GM19239 (cell line): ENCODE results near the gene RPS29.

Experiments
- DNase-seq: peaks from one replicate; pipeline ENCODE4 v3.0.0; 2011; ENCODE audit warnings: low spot score; ENCODE audit not compliant: insufficient read length
- FAIRE-seq: peaks from 2 replicates; lab custom pipeline; 2011; peaks lifted over from hg19 to GRCh38; lab: Jason Lieb, UNC

The RPS29 gene

DNA sequence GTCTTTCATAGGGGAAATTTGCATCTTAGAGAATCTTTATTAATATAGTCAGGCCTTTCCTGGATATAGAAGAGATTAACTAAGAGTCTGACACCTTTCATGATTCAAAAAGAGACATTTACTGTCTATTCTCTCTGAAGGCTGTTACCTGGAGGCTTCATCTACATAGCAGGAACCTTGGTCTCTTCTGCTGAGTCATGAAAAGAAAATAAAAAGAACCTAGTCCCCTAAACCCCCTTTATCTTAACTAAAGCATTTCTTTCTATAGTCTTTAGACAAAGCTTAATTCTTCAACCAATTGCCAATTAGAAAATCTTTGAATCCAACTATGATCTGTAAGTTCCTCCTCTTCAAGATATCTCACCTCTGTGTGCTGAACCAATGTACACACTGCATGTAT lies 33.1 kb downstream of the RPS29 start:
- DNase-seq (no peak), FAIRE-seq (no peak)

DNA sequence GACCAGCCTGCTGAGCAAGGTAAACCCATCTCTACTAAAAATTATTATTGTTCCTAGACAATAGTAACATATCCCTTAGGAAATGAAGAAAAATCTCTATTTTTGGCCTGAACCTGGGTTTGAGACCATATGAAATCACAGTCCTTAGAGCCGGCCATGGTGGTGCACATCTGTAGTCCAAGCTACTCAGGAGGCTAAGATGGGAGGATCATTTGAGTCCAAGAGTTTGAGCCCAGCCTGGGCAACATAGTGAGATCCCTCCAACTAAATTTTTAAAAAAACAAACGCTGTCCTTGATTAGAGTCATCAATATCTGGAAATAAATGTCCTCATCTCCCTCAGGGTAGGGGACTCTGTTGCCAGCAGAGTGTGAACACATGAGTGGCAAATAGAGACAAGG lies 34.6 kb downstream of the RPS29 start:
- FAIRE-seq (no peak), DNase-seq (no peak)

DNA sequence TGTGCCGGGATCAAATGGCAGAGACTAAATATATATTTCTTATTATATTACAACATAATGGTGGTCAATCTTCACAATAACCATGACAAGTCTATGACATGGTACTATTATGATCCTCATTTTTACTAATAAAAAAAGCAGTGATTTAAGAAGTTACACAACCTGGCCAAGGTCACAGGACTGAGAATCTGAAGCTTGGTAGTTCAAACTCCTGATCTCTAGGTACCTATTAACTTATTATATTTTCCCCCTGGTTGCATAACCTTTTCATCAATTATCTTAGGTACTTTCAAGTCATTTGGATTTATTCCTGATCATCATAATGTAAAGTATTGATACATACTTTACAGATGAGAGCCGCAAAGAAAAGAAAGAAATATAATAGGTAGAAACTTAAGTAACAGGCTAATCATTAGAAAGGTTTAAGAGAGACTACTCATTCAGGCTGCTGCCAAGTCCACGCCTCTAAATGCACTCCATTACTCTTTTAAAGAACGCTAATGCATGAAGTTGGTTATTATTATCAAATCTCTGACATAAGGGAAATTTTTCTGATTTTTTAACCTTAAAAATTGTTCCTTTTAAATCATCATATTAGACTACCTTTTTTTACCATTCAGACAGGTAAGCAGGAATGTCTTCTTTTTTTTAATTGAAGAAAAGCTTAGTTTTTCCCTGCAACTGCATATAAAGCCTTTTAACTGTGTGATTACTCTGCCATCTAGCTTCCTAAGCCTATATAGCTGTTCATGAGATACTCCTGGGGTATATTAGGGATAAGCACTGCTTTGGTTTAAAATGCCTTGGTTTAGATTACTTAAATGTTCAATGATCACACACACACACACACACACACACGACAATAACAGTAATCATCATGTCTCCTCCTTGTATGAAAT lies 35.6 kb downstream of the RPS29 start:
- no peak for FAIRE-seq
- no peak for DNase-seq

DNA sequence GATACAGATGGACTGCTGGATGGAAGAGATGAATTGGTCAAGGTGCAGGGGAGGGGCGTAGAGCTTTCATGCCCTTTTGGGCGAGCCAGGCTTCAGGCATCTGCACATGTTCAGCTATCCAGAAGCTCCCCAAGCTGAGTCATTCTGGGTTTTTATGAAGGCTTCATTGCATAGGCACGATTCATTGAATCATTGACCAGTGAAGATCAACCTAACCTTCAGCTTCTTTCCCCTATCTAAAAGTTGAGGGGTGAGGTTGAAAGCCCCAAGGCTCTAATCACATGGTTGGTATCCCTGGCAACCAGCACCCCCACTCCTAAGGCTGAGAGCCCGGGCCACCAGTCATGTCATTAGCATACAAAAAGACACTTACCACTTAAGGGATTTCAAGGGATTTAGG lies 36.3 kb downstream of the RPS29 start:
- no peak for FAIRE-seq

DNA sequence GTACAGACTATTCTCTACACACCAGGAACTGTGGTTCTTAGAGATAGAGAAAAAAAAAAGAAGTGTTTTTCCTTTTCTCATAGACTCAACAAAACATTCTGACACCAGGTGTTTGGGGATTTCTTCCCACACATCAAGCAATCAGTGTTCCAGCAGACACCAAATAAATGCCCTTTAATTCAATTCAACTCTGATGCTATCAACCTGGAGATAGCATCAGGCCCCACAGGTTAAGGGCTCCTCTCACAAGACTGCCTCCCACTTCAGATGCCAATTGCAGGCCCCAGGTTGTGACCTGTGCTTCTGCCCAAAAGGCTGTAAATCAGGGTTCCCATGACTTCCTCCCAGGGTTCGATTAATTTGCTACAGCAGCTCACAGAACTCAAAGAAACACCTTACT lies 36.7 kb downstream of the RPS29 start:
- DNase-seq (no peak), FAIRE-seq (no peak)

More for the DNA sequence above, 36.3 kb downstream of the RPS29 start:
- no peak for DNase-seq

DNA sequence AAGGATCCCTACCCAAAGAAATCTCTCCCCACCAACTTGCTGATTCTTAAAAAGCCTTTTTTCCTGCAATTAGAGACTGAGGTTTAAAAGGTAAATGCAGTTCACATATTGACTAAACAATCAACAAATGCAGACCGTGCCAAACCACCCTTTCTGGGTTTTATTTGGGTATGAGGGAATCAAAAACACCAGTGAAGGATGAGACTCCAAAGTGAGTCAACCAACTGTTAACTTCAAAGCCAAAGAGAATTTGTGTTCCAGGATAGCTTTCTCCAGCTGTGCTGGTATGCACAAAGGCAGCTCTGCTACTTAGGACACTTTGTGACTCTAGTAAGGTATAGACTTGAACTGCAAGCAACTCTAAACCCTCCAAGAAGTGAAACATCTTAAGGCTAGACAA lies 39.4 kb downstream of the RPS29 start:
- FAIRE-seq, result no peak

DNA sequence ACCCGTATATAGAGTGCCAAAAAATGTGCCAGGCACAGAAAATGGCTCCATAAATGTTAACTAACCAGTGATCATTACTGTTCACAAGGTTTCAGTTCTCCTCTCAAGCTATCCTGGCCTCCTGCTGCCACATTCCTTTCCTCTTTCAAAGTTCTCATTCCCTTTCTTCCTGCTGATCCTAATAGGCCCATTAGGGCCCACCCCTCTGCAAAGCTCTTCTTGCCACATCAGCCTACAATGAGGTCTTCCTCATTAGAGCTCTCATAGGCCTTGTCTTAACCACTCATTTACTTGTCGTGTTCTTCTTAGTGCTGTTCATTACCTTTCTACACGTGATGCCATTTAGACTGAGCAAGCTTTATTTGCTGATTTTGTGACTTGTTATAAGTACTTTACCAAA lies 40.5 kb downstream of the RPS29 start:
- FAIRE-seq, result no peak
- DNase-seq, result no peak

More for the DNA sequence above, 39.4 kb downstream of the RPS29 start:
- DNase-seq, result no peak

DNA sequence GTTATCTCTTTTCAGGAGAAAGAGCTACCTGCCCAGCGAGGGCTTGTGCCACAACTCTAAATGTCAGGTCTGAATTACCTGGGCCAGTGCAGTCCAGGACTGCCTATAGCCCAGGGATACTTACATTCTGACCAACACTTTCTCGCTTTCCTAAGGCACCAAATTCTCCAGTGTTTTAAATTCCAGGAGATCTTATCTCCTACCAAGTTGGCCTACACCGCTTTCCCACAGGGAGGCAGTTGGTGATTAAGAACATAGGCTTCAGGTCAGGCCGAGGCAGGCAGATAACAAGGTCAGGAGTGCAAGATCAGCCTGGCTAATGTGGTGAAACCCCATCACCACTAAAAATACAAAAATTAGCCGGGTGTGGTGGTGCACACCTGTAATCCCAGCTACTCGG lies 41.1 kb downstream of the RPS29 start:
- DNase-seq (no peak), FAIRE-seq (no peak)

DNA sequence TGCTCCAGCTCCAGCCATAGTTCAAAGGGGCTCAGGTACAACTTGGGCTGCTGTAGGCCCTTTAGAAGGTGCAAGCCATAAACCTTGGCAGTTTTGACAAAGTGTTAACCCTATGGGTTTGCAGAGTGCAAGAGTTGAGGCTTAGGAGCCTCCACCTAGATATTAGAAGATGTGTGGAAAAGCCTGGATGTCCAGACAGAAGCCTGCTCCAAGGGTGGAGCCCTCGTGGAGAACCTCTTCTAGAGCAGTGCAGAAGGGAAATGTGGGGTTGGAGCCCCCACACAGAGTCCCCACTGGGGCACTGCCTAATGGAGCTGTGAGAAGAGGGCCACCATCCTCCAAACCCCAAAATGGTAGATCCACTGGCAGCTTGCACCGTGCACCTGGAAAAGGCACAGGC lies 45.1 kb downstream of the RPS29 start:
- DNase-seq, result no peak
- no peak for FAIRE-seq

DNA sequence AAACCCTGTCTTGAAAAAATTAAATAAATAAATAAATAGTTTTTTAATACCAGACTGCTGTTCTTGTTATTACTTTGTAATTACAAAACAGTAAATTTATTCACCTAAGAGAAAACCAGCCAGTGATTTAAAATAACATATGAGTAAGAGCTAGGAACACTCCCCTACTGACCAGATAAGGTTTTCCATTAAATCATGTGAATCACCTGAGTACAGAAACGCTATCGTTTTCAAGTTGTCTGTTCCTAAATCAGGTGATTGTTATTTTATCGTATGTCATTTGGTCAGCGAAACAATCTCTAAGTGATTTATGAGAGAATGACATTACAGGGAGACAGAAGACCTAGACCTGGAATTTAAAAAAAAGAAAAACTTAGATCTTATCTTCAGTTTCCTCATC lies 47.3 kb downstream of the RPS29 start:
- FAIRE-seq, result no peak
- no peak for DNase-seq
